Measurements from ENCODE around the gene RFK.

DNA sequence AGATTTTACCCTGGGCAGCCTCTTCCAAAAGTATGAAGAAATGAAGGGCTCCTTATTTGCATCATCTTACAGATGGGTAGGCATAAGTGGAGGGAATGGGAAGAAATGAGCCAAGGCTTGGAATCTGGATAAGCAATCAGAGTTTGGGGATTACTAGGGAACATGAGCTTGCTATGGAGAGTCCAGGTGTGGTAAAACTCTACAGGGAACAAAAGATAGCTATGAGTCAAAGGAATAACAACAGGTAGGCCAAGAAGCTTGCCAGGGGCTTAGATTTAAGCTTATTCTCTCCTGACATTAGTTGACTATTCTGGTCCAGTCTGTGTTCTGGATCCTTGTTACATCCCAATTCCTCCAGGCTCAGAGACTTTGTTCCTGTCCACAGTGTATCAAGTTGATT, 16.4 kb downstream of the RFK start:
- TF ChIP-seq, protein P1, sequence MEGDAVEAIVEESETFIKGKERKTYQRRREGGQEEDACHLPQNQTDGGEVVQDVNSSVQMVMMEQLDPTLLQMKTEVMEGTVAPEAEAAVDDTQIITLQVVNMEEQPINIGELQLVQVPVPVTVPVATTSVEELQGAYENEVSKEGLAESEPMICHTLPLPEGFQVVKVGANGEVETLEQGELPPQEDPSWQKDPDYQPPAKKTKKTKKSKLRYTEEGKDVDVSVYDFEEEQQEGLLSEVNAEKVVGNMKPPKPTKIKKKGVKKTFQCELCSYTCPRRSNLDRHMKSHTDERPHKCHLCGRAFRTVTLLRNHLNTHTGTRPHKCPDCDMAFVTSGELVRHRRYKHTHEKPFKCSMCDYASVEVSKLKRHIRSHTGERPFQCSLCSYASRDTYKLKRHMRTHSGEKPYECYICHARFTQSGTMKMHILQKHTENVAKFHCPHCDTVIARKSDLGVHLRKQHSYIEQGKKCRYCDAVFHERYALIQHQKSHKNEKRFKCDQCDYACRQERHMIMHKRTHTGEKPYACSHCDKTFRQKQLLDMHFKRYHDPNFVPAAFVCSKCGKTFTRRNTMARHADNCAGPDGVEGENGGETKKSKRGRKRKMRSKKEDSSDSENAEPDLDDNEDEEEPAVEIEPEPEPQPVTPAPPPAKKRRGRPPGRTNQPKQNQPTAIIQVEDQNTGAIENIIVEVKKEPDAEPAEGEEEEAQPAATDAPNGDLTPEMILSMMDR (conservative IDR thresholded peaks at IDR 0.05): no peak
- TF ChIP-seq ZFX (IDR thresholded peaks at IDR 0.05): no peak

All from C4-2B (cell line).